GM19035 (cell line): ENCODE measurements around the gene CMTM6.
A peak's percentile ranks its signal among the peaks of the same experiment; 100 is the strongest.
"Not testable (repeated sequence)": the region's sequence is repeated elsewhere in the genome, so short reads cannot be mapped to it uniquely, and the experiment has no call there.

Source experiments
- ATAC-seq: cut with Tn5 transposase; IDR thresholded peaks from one replicate; pipeline ENCODE4 v1.9.1; 2021; ENCODE audit not compliant: unreplicated experiment

Gene CMTM6

DNA sequence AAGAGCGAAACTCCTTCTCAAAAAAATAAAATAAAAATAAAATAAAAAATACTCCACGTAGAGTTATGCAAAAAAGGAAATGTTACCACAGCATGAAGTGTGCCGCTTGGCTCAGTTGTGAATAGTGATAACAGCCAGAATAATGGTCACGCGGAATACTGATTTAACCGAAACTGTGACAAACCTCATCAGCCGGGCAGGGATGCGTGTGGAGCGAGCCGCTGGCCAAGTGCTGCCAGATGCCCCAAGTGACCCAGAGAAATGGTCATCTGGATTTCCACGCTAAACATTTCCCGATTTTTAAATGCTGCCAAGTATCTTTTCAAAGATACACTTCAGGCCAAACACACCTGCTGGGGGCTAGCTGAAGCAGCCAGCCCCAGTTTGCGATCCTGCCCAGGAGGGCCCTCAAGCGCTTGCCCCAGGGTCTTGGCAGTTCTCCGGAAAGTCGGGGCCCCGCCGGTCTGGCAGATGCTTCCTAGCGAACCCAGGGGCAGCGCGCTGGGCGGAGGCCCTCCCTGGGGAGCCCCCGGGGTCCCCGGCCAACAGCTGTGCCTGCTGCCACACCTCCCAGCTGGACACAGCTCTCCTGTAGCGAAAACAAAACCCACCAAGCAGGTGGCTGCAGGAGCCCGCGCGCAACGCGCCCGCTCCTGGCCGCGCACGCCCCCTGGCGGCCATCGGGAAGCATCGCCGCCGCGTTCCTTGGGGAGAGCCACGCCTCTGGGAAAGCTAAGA lies 35.1 kb downstream of the CMTM6 start:
- ATAC-seq: peak; percentile 64

- not testable (repeated sequence) for ATAC-seq
Measured at GRCh38 chr3:32466808-32467207, 35.8 kb downstream of the CMTM6 start.

DNA sequence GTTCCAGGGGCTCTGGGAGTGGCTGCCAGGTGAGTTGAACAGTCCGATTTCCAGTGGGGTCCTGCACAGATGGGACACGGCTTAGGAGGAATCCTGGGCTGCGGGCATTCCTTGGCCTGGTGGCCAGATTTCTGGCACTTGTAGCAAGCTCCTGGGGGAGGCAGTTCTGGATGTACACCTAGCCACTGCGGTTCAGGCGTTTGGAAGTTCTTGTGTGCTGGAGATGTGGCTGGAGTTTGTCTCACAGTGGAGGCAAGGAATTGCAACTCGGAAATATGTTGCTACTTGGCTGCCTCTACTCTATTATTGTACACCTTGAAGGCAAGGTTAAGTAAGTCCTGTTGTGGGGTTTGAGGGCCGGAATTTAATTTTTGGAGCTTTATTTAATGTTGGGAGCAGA lies 37.9 kb downstream of the CMTM6 start:
- ATAC-seq: not testable (repeated sequence)

DNA sequence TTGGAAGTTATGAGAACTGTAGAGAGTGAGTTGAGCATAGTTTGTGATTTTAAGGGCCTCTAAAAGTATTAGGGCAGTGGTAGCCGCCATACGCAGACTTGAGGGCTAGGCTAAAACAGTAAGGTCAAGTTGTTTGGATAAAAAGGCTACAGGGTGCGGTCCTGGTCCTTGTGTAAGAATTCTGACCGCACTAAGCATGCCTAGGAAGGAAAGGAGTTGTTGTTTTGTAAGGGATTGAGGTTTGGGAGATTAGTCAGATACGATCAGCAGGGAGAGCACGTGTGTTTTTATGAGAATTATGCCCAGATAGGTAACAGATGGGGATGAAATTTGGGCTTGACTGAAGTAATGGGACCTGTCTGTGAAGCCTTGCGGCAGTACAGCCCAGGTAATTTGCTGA lies 39.2 kb downstream of the CMTM6 start:
- not testable (repeated sequence) for ATAC-seq

GRCh38 chr3:32462191-32462986 lies 40.3 kb downstream of the CMTM6 start:
- not testable (repeated sequence) for ATAC-seq

DNA sequence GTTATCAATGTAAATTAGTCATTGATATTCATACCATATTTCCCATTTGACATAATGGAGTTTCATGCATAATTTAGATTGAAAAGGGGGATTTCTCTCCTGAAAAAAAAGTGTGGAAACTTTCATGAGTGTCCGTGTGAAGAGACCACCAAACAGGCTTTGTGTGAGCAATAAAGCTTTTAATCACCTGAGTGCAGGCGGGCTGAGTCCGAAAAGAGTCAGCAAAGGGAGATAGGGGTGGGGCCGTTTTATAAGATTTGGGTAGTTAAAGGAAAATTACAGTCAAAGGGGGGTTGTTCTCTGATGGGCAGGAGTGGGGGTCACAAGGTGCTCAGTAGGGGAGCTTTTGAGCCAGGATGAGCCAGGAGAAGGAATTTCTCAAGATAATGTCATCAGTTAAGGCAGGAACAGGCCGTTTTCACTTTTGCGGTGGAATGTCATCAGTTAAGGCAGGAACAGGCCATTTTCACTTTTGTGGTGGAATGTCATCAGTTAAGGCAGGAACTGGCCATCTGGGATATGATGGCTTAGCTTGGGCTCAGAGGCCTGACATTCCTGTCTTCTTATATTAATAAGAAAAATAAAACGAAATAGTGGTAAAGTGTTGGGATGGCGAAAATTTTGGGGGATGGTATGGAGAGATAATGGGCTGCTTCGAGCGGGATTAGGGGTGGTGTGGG lies 41.7 kb downstream of the CMTM6 start:
- not testable (repeated sequence) for ATAC-seq

DNA sequence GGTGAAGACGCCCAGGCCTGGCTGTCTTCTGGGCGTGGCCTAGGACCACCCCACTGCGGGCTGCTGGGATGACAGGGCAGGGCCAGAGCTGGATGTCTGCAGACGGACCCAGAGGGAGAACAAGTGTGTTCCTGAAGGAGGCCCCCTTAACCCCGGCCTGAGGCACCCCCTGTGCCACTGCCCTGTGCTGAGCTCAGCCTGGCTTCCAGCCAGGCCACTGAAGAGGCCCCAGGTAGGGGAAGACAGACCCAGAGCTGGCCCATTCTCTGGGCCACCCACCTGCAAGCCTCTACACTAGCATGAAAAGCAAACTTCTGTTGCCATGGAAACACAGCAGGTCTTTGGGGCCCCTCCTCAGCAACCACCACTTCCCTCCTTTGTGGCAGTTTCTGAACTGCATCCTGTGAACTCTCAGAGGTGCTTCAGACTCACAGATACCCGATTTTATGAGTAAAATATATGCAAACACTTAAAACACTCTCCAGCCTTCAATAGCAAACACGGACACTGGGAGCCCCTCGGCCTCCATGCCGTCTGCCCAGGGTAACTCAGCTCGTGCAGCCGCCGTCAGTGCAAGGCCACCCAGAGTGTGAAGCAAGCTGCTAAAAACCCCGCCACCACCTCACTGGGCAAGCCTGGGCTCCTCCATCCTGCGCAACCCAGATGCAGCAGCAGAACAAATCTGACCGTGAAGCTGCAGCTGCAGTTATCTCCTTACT lies 42.5 kb downstream of the CMTM6 start:
- ATAC-seq: peak; percentile 87

DNA sequence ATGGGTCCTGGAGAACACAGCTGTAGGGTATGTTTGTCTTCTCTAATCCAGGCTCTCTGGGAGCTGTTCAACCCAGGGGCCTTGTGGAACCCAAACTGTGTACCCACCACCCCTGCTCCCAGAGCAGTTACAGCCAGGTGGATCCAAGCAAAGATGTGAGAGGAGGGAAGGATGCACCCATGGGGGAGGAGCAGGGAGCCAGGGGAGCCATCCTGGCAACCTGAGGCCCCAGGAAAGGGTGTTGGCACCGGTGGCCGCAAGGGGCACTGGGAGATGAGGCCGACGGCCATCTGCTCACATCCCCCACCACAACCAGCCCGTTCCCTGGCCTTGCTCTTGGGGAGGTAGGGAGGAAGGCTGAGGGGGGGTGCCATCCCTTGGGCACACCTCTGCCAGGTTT lies 43.2 kb downstream of the CMTM6 start:
- no peak for ATAC-seq

DNA sequence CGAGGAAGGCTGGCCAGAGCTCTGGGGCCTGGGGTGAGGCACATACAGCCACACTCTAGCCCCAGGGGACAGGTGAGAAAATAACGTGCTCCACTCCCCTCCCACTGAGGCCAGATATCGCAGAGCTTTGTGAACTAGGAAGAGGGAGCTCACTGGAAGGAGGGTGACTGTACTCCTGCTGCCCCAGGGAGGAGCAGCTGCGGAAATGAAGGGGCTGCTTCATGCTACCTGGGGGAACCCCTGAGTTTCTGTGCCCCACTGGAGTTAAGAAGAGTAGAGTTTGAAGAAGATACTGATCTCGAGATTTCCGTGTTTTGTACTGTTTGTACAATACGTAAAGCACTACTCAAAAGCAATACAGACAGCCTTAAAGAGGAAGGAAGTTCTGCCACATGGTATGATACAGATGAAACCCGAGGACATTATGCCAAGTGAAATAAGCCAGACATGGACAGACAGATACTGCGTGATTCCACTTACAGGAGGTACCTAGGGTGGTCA lies 44.6 kb downstream of the CMTM6 start:
- no peak for ATAC-seq

GRCh38 chr3:32456429-32457130 lies 46.1 kb downstream of the CMTM6 start:
- no peak for ATAC-seq

GRCh38 chr3:32455609-32456428 lies 46.8 kb downstream of the CMTM6 start:
- no peak for ATAC-seq

DNA sequence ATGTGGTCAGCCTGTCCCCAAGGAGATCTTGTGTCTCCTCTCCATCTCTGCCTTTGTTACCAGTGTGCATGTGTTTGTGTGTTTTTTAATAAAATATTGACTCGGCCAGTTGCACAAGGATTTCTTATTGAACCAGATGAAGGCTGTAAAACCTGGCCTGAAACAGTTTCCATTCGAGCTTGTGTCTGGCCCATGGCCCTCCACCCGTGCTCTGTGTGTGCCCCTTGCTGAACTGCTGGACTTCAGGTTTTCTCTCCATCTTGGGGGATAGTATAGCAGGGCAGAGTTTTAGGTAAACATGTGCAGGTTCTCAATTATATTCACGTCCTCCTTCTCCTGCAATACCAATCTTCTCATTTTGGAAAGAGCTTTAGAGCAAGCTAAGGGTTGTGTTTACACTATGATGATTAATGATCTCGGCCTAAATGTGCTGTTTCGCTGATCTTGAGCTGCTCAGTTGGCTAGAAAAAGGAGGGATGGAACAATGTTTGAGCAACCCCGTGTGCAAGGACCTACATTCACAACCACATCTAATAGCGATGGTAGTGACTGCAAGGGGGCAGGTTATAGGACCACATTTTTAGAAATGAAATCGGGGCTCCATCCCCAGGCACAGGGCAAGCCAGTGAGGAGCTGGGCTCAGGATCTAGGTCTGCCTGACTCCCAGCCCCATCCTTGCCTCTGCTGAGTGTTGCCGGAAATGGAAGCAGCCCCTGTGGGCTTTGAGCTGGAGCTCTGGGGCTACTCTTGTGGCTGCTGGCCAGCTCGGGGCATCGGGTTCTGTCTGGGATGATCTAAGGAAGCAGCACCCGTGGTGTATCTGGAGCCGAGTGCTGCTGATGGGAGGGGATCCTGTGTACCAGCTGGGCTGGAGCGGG lies 47.7 kb downstream of the CMTM6 start:
- no peak for ATAC-seq

- no peak for ATAC-seq
Measured at GRCh38 chr3:32454111-32454510, 48.5 kb downstream of the CMTM6 start.

DNA sequence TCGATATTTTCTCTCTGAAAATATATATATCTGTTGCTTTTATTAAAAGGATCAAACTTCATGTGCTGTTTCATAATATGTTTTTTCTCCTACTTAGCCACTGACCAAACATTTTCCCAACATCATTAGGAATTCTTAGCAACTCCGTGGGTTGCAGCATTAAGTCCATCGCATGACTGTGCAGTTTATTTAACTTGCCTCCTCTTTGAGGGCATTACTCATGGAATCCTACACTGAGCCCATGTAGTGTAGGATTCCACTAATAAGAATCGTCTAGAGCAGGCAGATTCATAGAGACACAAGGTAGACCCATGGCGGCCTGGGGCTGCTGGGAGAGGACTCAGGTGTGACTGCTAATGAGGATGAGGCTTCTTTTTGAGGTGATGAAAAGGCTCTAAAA lies 49.3 kb downstream of the CMTM6 start:
- no peak for ATAC-seq

GRCh38 chr3:32452009-32452408 lies 50.6 kb downstream of the CMTM6 start:
- ATAC-seq: no peak

DNA sequence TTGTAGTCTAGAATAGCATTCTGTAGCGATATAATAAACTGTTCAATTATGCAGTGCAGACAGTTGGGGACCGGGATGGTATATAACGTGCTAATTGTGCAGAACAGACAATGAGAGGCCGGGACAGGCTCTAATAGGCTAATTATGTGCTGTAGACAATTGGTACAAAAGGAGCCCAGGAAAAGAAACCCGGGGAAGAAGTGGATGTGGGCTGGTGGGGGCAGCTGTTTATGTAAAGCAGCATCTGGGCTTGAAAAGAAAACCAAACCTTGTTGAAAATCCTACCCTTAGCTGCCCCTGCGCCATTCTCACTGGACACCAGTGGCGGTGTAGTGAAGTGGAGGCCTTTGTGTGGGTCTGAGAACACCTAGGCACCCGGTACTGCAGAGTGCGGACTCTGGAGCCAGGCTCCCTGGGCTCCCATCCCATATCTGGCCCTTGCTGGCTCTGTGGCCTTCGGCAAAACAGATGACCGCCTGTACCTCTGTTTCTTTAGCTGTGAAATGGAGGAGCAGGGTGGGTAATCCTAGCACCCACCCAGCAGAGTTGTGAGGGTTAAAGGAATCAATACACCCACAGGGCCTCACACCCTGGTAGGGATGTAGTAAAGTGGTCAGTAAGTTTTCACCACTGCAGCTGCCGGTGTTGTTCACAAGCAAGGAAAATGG lies 51.5 kb downstream of the CMTM6 start:
- ATAC-seq: no peak

DNA sequence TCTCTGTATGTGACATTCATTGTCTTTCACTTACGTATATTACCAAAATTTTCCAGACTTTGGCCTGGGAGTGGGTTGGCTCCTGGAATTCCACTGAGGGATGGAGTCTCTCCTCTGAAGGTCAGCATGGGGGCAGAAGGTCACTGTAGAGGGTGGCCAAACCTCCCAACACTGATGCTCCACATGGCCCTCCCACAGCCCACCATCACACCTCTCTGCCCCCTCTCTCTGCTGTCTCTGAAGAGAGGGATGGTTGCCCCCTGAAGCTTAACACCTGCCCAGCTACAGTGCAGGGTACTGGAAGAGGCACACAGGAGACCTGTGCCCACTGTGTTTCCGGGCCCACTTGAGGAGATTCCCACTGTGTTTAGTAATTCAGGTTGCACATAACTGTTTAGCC lies 52.2 kb downstream of the CMTM6 start:
- ATAC-seq: no peak

- ATAC-seq: no peak
Measured at GRCh38 chr3:32449691-32450090, 53.0 kb downstream of the CMTM6 start.
